ENCODE data around the gene AARS2. TPM values are rescaled to one million over a fixed set of nuclear protein-coding genes. Genes with fewer than 3 reads are reported as not detected.

Gene AARS2
- total RNA-seq, 1 experiment from 2014 or later, result 21.7 TPM

- Histone ChIP-seq H4K20me1 (ENCODE audit: control insufficient read depth, insufficient read depth, insufficient read length) (no peaks in the 10 kb centered on the region), H3K18ac (ENCODE audit: insufficient read length, low read depth, low read length) (no peak overlapping the region), H2BK12ac (ENCODE audit: insufficient read length, low read depth, low read length) (no peak overlapping the region), H3K27me3 (ENCODE audit: insufficient read depth, low read length) (no peaks in the 10 kb centered on the region), H3K4me1 (ENCODE audit: insufficient read depth, low read length) (no peaks in the 10 kb centered on the region), H4K5ac (ENCODE audit: insufficient read length, low read depth, low read length) (no peak overlapping the region), H3K27ac (ENCODE audit: insufficient read length, low read depth, low read length) (no peak overlapping the region), H4K8ac (replicated peaks; ENCODE audit: insufficient read length, low read depth, low read length) (no peak overlapping the region), H3K23me2 (ENCODE audit: insufficient read length, low read depth, low read length, poor library complexity, severe bottlenecking) (peaks cover 2% of the 10 kb centered on the region), H3K4ac (ENCODE audit: low read depth, low read length) (no peak overlapping the region), H2BK120ac (ENCODE audit: low read depth, low read length, poor library complexity, severe bottlenecking) (no peak overlapping the region), H2AFZ (ENCODE audit: low read length) (no peak overlapping the region), H3T11ph (ENCODE audit: low read length) (no peak overlapping the region), H2BK5ac (ENCODE audit: insufficient read length, low read length) (no peak overlapping the region), H3K9ac (ENCODE audit: extremely low read depth, insufficient read length, low read length) (no peak overlapping the region), H3K79me2 (ENCODE audit: insufficient read depth, low read length) (no peaks in the 10 kb centered on the region), H3K56ac (ENCODE audit: insufficient read length, low read depth, low read length) (no peak overlapping the region), H3K23ac (ENCODE audit: insufficient read length, low read depth, low read length) (no peak overlapping the region), H3K4me2 (ENCODE audit: insufficient read depth, insufficient read length, low read length) (no peak overlapping the region), H2BK20ac (ENCODE audit: low read depth, low read length, poor library complexity, severe bottlenecking) (no peak overlapping the region), H2AK5ac (ENCODE audit: insufficient read length, low read length) (no peak overlapping the region), H3K9me3 (ENCODE audit: control insufficient read depth, low read depth, low read length) (no peaks in the 10 kb centered on the region), H3K14ac (ENCODE audit: insufficient read depth, low read length) (no peak overlapping the region), H2BK15ac (ENCODE audit: low read depth, low read length) (no peak overlapping the region), H3K79me1 (ENCODE audit: insufficient read depth, low read depth, low read length, poor library complexity, severe bottlenecking) (no peaks in the 10 kb centered on the region), H4K91ac (ENCODE audit: insufficient read length, low read depth, low read length) (no peak overlapping the region)
- H3K36me3 Mint-ChIP-seq (ENCODE audit: insufficient read depth in 1 of 3, low read depth in 3 of 3), result peaks cover 36 to 79% (median 69%) of the 10 kb centered on the region in 3 experiments
- no CpG with 5 or more reads among the region's 12 CpGs for WGBS (ENCODE audit: extremely low coverage, insufficient read length, low lambda C conversion rate)
- DNase-seq, result no peak
- H3K27ac Mint-ChIP-seq, result no peak overlapping the region
- no peak for TF ChIP-seq CTCF (conservative IDR thresholded peaks at IDR 0.05)
- H3K4me3 Mint-ChIP-seq, result no peak overlapping the region
- H3K4me1 Mint-ChIP-seq, result peaks cover 4 to 5% of the 10 kb centered on the region in 2 experiments
- H3K9me3 Mint-ChIP-seq, result no peaks in the 10 kb centered on the region
- H3K27me3 Mint-ChIP-seq (ENCODE audit: low read depth), result peaks cover 7% of the 10 kb centered on the region
Observed at GRCh38 chr6:44302856-44303255, 10.3 kb downstream of the AARS2 start.

Data from H9 (cell line).